Loucy (cell line): ENCODE measurements around the gene FANCC.

Source experiments
- H2AFZ ChIP-seq: fragments of 200-600 bp; sonication (generic); 2 replicates; pipeline ENCODE4 v1.6.0; 2016; ENCODE audit warnings: antibody characterized with exemption, mild to moderate bottlenecking, low read length, moderate library complexity
- H3F3A ChIP-seq: fragments of 200-600 bp; 2 replicates; pipeline ENCODE4 v1.6.0; 2016; ENCODE audit warnings: antibody characterized with exemption, low read depth, mild to moderate bottlenecking
- H3K27me3 ChIP-seq: fragments of 200-600 bp; sonication (generic); 2 replicates; pipeline ENCODE4 v1.6.1; 2014; ENCODE audit warnings: low read length, mild to moderate bottlenecking; ENCODE audit not compliant: insufficient read depth, poor library complexity, severe bottlenecking
- H3K36me3 ChIP-seq: fragments of 200-600 bp; sonication (generic); 2 replicates; pipeline ENCODE4 v1.6.1; 2016; ENCODE audit warnings: low read length; ENCODE audit not compliant: insufficient read depth
- H3K4me1 ChIP-seq: fragments of 200-600 bp; sonication (generic); 2 replicates; pipeline ENCODE4 v1.5.1; 2014; ENCODE audit warnings: low read length, mild to moderate bottlenecking; ENCODE audit not compliant: insufficient read depth, poor library complexity, severe bottlenecking
- H3K4me2 ChIP-seq: fragments of 200-600 bp; sonication (generic); 2 replicates; pipeline ENCODE4 v1.6.0; 2014; ENCODE audit warnings: antibody characterized with exemption, low read length, low read depth, mild to moderate bottlenecking; ENCODE audit not compliant: poor library complexity, severe bottlenecking
- H3K4me3 ChIP-seq: fragments of 200-600 bp; sonication (generic); 2 replicates; pipeline ENCODE4 v1.5.1; 2014; ENCODE audit warnings: low read length, mild to moderate bottlenecking, mixed read lengths; ENCODE audit not compliant: poor library complexity, severe bottlenecking
- H3K79me2 ChIP-seq: fragments of 200-600 bp; sonication (generic); 2 replicates; pipeline ENCODE4 v1.6.1; 2014; ENCODE audit warnings: low read length; ENCODE audit not compliant: insufficient read depth
- H3K9ac ChIP-seq: fragments of 200-600 bp; sonication (generic); 2 replicates; pipeline ENCODE4 v1.6.0; 2014; ENCODE audit warnings: mild to moderate bottlenecking, low read depth, low read length, moderate library complexity; ENCODE audit not compliant: poor library complexity, severe bottlenecking
- H3K9me2 ChIP-seq: fragments of 200-600 bp; sonication (generic); replicated peaks from 2 replicates; pipeline ENCODE4 v1.6.1; 2016; ENCODE audit warnings: low read depth, low read length, mixed read lengths
- H3K9me3 ChIP-seq: fragments of 200-600 bp; sonication (generic); 2 replicates; pipeline ENCODE4 v1.6.1; 2014; ENCODE audit warnings: mild to moderate bottlenecking, antibody characterized with exemption, low read length, low read depth; ENCODE audit not compliant: insufficient read depth
- H4K20me1 ChIP-seq: fragments of 200-600 bp; sonication (generic); 2 replicates; pipeline ENCODE4 v1.6.0; 2014; ENCODE audit warnings: antibody characterized with exemption, low read length, mild to moderate bottlenecking; ENCODE audit not compliant: insufficient read depth, poor library complexity, severe bottlenecking
- CTCF ChIP-seq: fragments of 200-600 bp; sonication (generic); conservative IDR thresholded peaks from 2 replicates; pipeline ENCODE4 v1.5.1; 2014; ENCODE audit warnings: mild to moderate bottlenecking, antibody characterized with exemption, low read length
- EZH2phosphoT487 ChIP-seq: fragments of 200-600 bp; IDR thresholded peaks from 2 replicates; pipeline ENCODE4 v1.6.1; 2018; ENCODE audit warnings: antibody characterized with exemption, mild to moderate bottlenecking, moderate library complexity, borderline replicate concordance

FANCC gene

GRCh38 chr9:95229230-95229915 is 88.1 kb downstream of the FANCC start:
- no peak overlapping the region for H3K4me3 ChIP-seq
- H2AFZ ChIP-seq: no peak overlapping the region
- H3K27me3 ChIP-seq: no peaks in the 10 kb centered on the region
- H3K4me2 ChIP-seq: no peak overlapping the region
- H3K36me3 ChIP-seq: peaks cover 5% of the 10 kb centered on the region; the same call in 1 of the 2 replicates
- peaks cover 11% of the 10 kb centered on the region for H3K4me1 ChIP-seq
- H3K9ac ChIP-seq: no peak overlapping the region
- H4K20me1 ChIP-seq: no peaks in the 10 kb centered on the region
- TF ChIP-seq EZH2phosphoT487: no peak
- no peak for TF ChIP-seq CTCF
- no peaks in the 10 kb centered on the region for H3K79me2 ChIP-seq
- H3K9me3 ChIP-seq: no peaks in the 10 kb centered on the region; the same call in 1 of the 2 replicates
- no peaks in the 10 kb centered on the region for H3K9me2 ChIP-seq
- H3F3A ChIP-seq: no peaks in the 10 kb centered on the region

- Histone ChIP-seq H3K9me2 (no peaks in the 10 kb centered on the region), H3K4me1 (peaks cover 21% of the 10 kb centered on the region), H3K9ac (no peak overlapping the region), H3K36me3 (peaks cover 5% of the 10 kb centered on the region; the same call in 1 of the 2 replicates), H3K79me2 (no peaks in the 10 kb centered on the region), H3K9me3 (no peaks in the 10 kb centered on the region; the same call in 1 of the 2 replicates), H3K27me3 (no peaks in the 10 kb centered on the region), H2AFZ (no peak overlapping the region), H3K4me2 (no peak overlapping the region), H3K4me3 (no peak overlapping the region), H3F3A (no peaks in the 10 kb centered on the region), H4K20me1 (no peaks in the 10 kb centered on the region)
- no peak for TF ChIP-seq EZH2phosphoT487
- TF ChIP-seq CTCF: no peak
Measured at GRCh38 chr9:95226921-95227320, 90.6 kb downstream of the FANCC start.

GRCh38 chr9:95225726-95226106 is 91.8 kb downstream of the FANCC start:
- H3K4me3 ChIP-seq: no peak overlapping the region
- no peaks in the 10 kb centered on the region for H3K79me2 ChIP-seq
- H3K4me1 ChIP-seq: peaks cover 21% of the 10 kb centered on the region
- no peak overlapping the region for H3K9ac ChIP-seq
- H3K36me3 ChIP-seq: no peaks in the 10 kb centered on the region
- no peaks in the 10 kb centered on the region for H3F3A ChIP-seq
- no peaks in the 10 kb centered on the region for H3K9me3 ChIP-seq
- no peak for TF ChIP-seq EZH2phosphoT487
- no peak for TF ChIP-seq CTCF
- H4K20me1 ChIP-seq: no peaks in the 10 kb centered on the region
- no peak overlapping the region for H3K4me2 ChIP-seq
- no peaks in the 10 kb centered on the region for H3K9me2 ChIP-seq
- no peak overlapping the region for H2AFZ ChIP-seq
- H3K27me3 ChIP-seq: no peaks in the 10 kb centered on the region
